ENCODE results near the gene FRS2.

DNA sequence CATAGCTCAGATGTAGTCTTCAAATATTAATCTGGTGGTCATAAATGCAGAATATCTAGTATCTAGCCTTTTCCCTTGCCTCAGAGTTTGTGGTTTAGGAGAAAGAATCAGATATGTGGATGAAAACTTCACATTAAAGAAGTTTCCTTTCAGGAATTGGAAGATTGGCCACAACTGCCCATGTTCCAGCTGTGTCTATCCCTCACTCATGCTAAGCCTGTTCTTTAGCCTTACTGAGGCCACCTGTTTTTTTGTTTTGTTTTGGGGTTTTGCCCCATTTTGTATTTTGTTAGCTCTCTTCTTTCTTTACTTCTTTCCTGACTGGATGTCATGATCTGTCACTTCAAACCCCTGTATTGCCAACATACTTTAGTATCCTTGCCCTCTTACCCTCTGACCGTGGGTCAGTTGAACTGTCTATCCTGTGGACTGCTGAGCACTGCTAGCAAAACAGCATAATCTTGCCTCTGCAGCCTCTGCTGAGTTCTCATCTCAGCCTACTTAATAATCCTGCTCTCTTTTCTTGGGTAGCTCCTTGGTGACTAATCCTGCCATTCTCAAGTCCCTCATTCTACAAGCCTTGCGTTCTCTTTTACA lies 93.1 kb downstream of the FRS2 start:
- TF ChIP-seq, protein P1, sequence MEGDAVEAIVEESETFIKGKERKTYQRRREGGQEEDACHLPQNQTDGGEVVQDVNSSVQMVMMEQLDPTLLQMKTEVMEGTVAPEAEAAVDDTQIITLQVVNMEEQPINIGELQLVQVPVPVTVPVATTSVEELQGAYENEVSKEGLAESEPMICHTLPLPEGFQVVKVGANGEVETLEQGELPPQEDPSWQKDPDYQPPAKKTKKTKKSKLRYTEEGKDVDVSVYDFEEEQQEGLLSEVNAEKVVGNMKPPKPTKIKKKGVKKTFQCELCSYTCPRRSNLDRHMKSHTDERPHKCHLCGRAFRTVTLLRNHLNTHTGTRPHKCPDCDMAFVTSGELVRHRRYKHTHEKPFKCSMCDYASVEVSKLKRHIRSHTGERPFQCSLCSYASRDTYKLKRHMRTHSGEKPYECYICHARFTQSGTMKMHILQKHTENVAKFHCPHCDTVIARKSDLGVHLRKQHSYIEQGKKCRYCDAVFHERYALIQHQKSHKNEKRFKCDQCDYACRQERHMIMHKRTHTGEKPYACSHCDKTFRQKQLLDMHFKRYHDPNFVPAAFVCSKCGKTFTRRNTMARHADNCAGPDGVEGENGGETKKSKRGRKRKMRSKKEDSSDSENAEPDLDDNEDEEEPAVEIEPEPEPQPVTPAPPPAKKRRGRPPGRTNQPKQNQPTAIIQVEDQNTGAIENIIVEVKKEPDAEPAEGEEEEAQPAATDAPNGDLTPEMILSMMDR (IDR thresholded peaks at IDR 0.05): no peak
- no peak for TF ChIP-seq POLR2A (IDR thresholded peaks at IDR 0.05)

All from prostate gland (tissue), 2 donors.